H1 (cell line): Measurements from ENCODE around the gene ANKS1A. TPM values are rescaled to one million over a fixed set of nuclear protein-coding genes. Genes with fewer than 3 reads are reported as not detected.

Experiments
- SIN3A ChIP-seq, 2 experiments: IDR thresholded peaks in 1 of 2; conservative IDR thresholded peaks in 1 of 2; 2 replicates each; pipeline ENCODE4 v1.6.1; 2011 to 2012; ENCODE audit warnings: low read length in 2 of 2, improper control_type of control experiment in 1 of 2, low read depth in 1 of 2, mild to moderate bottlenecking in 1 of 2
- SP1 ChIP-seq: IDR thresholded peaks from 2 replicates; pipeline ENCODE4 v1.6.1; 2011; ENCODE audit warnings: low read depth, low read length
- SP2 ChIP-seq: IDR thresholded peaks from 2 replicates; pipeline ENCODE4 v1.6.1; 2012; ENCODE audit warnings: mild to moderate bottlenecking, low read length, inconsistent platforms
- TEAD4 ChIP-seq: IDR thresholded peaks from 2 replicates; pipeline ENCODE4 v1.6.1; 2012; ENCODE audit warnings: low read depth, low read length, inconsistent platforms, mixed read lengths
- polyA plus RNA-seq, 7 experiments: library from polyadenylated mRNA; depleted of rRNA in 3 of 7; stranded (reverse) in 5 of 7; unstranded in 2 of 7; fragments of >200 nt in 5 of 7; fragments of 200-250 nt in 2 of 7; gene quantifications; 1 replicate in 5 of 7; 2 replicates in 1 of 7; 4 replicates in 1 of 7; pipeline versions ENCODE4 v1.2.1 to v1.2.3, GENCODE V29; 2011 to 2013; ENCODE audit warnings: missing spikeins in 2 of 7, mixed read lengths in 2 of 7
- total RNA-seq: library from RNA; stranded (reverse); fragmentation: NEBNext Ultra II Directional; extraction: Animal tissue kit (Norgen Biotek cat#: 25700); gene quantifications from 2 replicates; pipeline ENCODE4 v1.2.1, GENCODE V29; 2021

Gene ANKS1A
- total and polyA plus RNA-seq, 2 of the 8 experiments (the other 6 are each of a cell fraction or from before 2014, with no cell fraction given): 9.8 to 30.9 TPM

DNA sequence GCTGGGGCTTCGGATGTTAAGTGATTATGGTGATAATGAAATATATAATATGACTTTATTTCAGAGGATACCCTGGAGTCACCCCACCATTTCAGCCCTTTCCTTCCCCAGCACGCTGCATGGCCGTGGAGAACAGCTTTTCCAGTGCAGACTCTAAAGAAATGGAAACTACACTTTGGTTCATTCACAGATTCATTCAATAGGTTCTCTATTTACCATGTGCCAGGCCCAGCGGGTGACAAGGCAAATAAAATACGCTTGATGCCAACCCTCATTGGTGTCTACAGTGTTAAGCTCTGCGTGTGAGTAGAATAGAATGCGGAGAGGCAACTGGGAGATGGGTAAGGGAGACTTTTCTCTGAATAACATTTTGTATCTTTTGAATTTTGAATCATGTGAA, 162.3 kb downstream of the ANKS1A start (continued):
- TF ChIP-seq TEAD4: no peak
- no peak for TF ChIP-seq SP1
- TF ChIP-seq SIN3A (conservative IDR thresholded peaks at IDR 0.05 in 1 of 2, IDR thresholded peaks at IDR 0.05 in 1 of 2; ENCODE audit: low read depth in 1 of 2, low read length in 2 of 2): no peak
- no peak for TF ChIP-seq SP2
